Activated CD8-positive, alpha-beta memory T cell treated with anti-CD3 and anti-CD28 coated beads, Interleukin-2, amount 50 U/mL, for 1 hour (primary cell): ENCODE results near the gene SFXN4.

Experiments used
- DNase-seq: peaks from one replicate; pipeline ENCODE4 v3.0.0-alpha.2; 2020; ENCODE audit errors: extremely low read depth

The SFXN4 gene

GRCh38 chr10:119165171-119166117, at the start of gene SFXN4:
Gene SFXN4 (minus strand): TSS chr10:119165714. CDS start chr10:119165647, 67 bp downstream.
- peak; percentile 28 for DNase-seq

GRCh38 chr10:119211625-119212441, 46.3 kb upstream of the SFXN4 start:
- DNase-seq, result no peak

- no peak for DNase-seq
Observed at GRCh38 chr10:119211176-119211575, 45.7 kb upstream of the SFXN4 start.

GRCh38 chr10:119210633-119211032, 45.1 kb upstream of the SFXN4 start:
- no peak for DNase-seq

GRCh38 chr10:119209736-119210355, 44.3 kb upstream of the SFXN4 start:
- DNase-seq, result no peak

- DNase-seq, result peak; percentile 51
Observed at GRCh38 chr10:119209035-119209735, 43.7 kb upstream of the SFXN4 start.

GRCh38 chr10:119208553-119208940, 43.0 kb upstream of the SFXN4 start:
- no peak for DNase-seq

- no peak for DNase-seq
Observed at GRCh38 chr10:119207713-119208552, 42.4 kb upstream of the SFXN4 start.

GRCh38 chr10:119207366-119207666, 41.8 kb upstream of the SFXN4 start, which contains the start of gene GRK5:
Gene GRK5 (plus strand): TSS chr10:119207571. CDS start chr10:119207918, 347 bp downstream.
- DNase-seq, result peak; percentile 88

DNA sequence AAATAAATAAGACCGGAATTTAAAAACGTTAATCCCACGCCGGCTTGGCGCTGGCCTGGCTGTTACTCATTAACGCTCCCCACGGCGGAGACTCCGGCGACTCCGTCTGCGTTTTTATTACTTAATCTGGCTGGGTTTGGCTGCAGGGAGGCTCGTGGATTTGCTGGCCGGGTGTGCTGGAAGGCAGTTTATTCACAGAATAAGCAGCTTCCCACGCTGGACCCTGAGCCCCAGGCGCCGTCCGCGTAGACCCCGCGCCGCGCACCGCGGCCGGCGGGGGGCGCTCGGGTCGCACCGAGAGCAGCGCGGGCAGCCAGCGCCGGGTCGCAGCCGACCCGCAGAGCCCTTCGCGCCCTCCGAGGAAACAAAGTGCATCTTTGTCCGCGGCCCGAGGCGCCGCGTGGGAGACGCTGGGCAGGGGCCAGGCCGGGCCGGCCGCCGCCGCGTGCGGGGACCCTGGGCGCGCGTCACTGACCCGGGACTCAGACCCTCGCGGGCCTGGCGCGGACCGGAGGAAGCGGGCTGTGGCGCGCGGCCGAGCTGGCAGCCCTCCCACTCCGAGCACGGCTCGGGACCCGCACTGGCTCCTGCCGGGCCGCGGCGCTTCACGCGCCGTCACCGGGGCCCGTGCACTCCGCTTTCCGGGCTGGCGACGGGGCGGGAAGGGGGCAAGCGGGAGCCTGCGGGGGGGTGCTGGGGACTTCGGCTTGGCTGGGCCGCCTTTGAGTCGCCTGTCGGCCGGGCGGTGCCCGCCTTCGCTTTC, 41.3 kb upstream of the SFXN4 start:
- DNase-seq, result no peak

DNA sequence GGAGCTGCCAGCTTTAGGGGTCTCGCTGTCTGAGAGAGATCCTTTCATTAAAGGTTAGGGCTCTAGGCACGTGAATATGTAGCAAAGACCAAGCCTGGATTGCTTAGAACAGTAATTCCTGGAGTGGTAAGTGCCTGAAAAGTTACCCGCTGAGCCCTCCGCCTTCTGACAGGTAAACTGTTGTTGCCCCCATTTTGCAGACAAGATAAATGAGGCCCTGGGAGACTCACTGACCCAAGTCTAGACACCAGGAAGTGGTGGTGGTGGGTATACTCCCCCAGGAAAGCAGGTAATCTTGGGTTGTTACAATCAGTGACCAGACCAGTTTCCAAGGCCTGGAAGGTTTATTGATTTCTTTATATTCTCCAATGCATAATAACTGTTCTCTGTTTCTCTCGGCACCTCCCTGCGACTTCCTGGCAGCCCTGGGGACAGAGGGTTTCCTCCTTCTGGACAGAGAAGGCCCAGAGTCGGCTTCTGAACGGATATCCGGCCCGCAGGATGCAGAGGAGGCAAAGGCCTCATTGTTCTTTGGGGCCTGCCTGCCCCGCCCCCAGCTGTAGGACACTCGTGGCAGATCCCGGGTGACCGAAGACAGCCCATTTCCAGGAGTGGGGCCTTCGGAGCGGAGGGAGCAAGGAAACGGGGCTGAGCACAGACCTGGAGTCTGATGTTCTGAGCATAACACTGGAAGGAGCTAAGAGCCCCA, 40.5 kb upstream of the SFXN4 start:
- no peak for DNase-seq

DNA sequence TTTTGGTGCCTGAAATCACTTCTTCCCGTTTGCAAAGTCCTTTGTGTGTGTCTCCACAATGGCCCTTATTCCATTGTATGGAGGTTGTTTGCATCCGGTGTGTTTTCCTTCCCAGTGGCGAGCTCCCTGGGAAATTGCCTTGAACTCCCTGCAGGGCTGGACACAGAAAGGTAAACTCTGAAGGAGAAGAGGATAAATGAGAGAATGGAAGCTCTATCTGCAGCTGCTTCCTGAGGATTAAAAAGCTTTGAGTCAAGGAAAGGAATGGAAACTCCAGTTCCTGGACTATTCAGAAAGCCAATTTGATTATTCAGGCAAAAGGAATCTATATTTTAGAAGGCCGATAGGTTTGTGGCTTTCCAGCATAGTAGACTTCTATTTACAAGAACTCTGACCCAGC, 37.5 kb upstream of the SFXN4 start:
- DNase-seq, result no peak

DNA sequence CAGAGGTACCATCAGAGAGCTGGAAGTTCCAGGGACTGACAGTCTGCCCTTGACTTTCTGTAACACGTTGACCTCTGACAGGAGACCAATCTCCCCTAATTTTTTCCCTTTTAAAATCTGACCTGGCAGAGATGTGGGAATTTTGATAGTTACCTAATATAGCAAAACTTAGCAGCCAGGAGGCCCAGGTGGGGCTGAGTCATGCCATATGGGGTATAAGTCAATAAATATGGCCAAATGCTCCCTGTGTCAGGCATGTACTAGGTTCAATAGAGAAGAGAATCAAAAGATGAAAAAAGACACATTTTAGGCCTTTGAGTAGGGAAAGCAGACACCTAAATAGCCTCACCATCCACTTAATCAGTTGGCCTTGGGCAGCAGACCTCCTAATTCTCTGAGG, 35.7 kb upstream of the SFXN4 start:
- no peak for DNase-seq

- no peak for DNase-seq
Observed at GRCh38 chr10:119199231-119199992, 33.9 kb upstream of the SFXN4 start.

- no peak for DNase-seq
Observed at GRCh38 chr10:119198438-119198837, 32.9 kb upstream of the SFXN4 start.

DNA sequence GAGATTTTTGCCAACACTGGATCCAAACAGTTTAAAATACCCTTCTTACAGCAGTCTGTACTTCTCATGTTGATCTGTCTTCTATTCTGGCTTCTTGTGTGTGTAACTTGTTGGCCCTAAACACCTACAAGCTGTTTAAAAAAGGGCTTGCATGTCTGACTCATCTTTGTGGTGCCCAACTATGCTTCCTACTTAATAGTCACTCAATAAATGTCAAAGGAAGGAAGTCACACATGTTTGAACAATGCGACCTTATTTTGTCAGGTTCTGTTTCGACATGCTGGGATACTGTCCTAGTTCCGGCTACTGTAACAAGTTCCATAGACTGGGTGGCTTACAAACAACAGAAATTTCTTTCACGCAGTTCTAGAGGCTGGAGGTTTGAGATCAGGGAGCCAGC, 32.4 kb upstream of the SFXN4 start:
- no peak for DNase-seq

- no peak for DNase-seq
Observed at GRCh38 chr10:119191881-119192280, 26.4 kb upstream of the SFXN4 start.

DNA sequence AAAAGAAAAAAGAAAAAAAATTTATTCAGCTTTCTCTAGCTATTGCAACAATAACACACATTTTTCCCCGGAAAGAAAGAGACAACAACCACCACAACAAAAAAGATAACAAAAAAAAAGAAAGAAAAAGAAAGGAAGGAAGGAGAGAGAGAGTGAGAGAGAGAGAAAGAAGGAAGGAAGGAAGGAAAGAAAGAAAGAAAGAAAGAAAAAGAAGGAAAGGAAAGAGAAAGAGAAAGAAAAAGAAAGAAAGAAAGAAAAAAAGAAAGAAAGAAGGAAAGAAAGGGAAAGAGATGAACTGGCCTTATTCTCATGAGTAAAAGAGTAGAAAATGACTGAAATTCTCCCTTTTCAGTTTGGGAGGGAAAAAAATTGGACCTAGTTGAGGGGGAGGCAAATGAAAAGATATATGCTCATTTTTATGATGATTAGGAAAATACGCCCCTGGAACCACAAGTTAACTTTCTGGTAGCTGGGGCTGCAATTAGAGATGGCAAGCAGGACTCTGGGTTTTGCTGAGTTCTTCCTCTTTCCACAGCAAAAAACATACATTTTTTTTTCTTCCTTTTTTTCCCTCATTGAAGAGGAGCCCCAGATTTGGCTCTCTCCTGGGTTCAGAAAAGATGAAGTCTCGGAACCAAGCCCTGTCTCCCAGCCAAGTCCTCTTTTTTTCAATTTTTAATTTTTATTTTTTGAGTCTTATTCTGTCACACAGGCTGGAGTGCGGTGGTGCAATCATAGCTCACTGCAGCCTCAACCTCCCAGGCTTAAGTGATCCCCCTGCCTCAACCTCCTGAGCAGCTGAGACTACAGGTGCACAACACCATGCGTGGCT, 25.7 kb upstream of the SFXN4 start:
- no peak for DNase-seq
